Uterus (tissue), 2 donors: ENCODE results near the gene NMNAT2.

ENCODE experiments used
- POLR2A ChIP-seq, 2 donors: fragments of 450-650 bp; IDR thresholded peaks; one replicate each; pipeline ENCODE4 v1.6.1; 2016; ENCODE audit warnings: antibody characterized with exemption in 2 of 2, mild to moderate bottlenecking in 1 of 2, moderate library complexity in 1 of 2
- TF ChIP-seq, protein P1 (sequence below), 4 experiments: fragments of 200-600 bp in 2 of 4; fragments of 450-650 bp in 2 of 4; sonication (generic) in 2 of 4; IDR thresholded peaks; one replicate each; pipeline ENCODE4 v1.5.1; 2016 to 2019; ENCODE audit warnings: antibody characterized with exemption in 4 of 4, mild to moderate bottlenecking in 2 of 4, moderate library complexity in 1 of 4

DNA sequence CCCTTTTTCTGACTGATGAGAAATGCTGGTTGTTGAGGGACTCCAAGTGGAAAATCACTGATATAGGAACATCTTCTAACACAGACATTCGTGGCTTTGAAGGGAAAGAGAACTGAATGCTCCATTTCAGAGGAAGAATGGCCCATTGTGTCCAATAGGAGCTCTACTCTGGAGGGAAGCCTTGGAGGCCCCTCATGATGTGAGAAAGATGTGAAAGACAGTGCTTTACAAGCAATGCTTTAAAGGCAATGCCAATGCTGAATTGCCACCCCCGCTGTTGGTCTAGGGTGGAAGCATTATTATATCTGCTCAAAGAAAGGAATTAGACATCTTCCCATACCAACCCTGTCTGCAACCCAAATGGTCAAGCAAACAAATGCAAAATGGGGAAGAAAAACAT, 13.7 kb downstream of the NMNAT2 start:
- TF ChIP-seq, protein P1, sequence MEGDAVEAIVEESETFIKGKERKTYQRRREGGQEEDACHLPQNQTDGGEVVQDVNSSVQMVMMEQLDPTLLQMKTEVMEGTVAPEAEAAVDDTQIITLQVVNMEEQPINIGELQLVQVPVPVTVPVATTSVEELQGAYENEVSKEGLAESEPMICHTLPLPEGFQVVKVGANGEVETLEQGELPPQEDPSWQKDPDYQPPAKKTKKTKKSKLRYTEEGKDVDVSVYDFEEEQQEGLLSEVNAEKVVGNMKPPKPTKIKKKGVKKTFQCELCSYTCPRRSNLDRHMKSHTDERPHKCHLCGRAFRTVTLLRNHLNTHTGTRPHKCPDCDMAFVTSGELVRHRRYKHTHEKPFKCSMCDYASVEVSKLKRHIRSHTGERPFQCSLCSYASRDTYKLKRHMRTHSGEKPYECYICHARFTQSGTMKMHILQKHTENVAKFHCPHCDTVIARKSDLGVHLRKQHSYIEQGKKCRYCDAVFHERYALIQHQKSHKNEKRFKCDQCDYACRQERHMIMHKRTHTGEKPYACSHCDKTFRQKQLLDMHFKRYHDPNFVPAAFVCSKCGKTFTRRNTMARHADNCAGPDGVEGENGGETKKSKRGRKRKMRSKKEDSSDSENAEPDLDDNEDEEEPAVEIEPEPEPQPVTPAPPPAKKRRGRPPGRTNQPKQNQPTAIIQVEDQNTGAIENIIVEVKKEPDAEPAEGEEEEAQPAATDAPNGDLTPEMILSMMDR (IDR thresholded peaks at IDR 0.05), result no peak
- TF ChIP-seq POLR2A (IDR thresholded peaks at IDR 0.05), result no peak
